Small intestine (tissue), 16 donors: Measurements from ENCODE around the gene NAPSA. TPM values are rescaled to one million over a fixed set of nuclear protein-coding genes. Genes with fewer than 3 reads are reported as not detected.
A peak's percentile ranks its signal among the peaks of the same experiment; 100 is the strongest.

Experiments
- DNase-seq, 2 donors: peaks; one replicate each; pipeline versions ENCODE4 v3.0.0 to v3.0.0-alpha.2; 2013
- FAIRE-seq: peaks from 2 replicates; lab custom pipeline; 2012; peaks lifted over from hg19 to GRCh38; lab: Jason Lieb, UNC
- H3K27ac ChIP-seq, 3 donors: one replicate each; pipeline ENCODE4 v1.5.1; 2013; ENCODE audit warnings: low read length in 2 of 3, mild to moderate bottlenecking in 2 of 3, control low read depth in 1 of 3, inconsistent platforms in 1 of 3, low read depth in 1 of 3, moderate library complexity in 1 of 3
- H3K27me3 ChIP-seq, 3 donors: one replicate each; pipeline ENCODE4 v1.6.1; 2013; ENCODE audit warnings: low read length in 3 of 3, inconsistent platforms in 1 of 3; ENCODE audit not compliant: control insufficient read depth in 3 of 3, insufficient read depth in 3 of 3
- H3K36me3 ChIP-seq, 3 donors: one replicate each; pipeline ENCODE4 v1.6.1; 2013; ENCODE audit warnings: low read length in 3 of 3, inconsistent platforms in 1 of 3, low read depth in 1 of 3, mild to moderate bottlenecking in 1 of 3, moderate library complexity in 1 of 3; ENCODE audit not compliant: control insufficient read depth in 3 of 3, insufficient read depth in 2 of 3
- H3K4me1 ChIP-seq, 3 donors: one replicate each; pipeline ENCODE4 v1.6.1; 2013; ENCODE audit warnings: low read length in 2 of 3, inconsistent platforms in 1 of 3, low read depth in 1 of 3, mild to moderate bottlenecking in 1 of 3, moderate library complexity in 1 of 3; ENCODE audit not compliant: control insufficient read depth in 3 of 3, insufficient read depth in 2 of 3
- H3K4me3 ChIP-seq, 3 donors: one replicate each; pipeline ENCODE4 v1.5.1; 2013; ENCODE audit warnings: low read length in 3 of 3, control low read depth in 1 of 3, inconsistent platforms in 1 of 3, low read depth in 1 of 3, mild to moderate bottlenecking in 1 of 3, moderate library complexity in 1 of 3
- H3K9me3 ChIP-seq, 2 donors: one replicate each; pipeline ENCODE4 v1.6.1; 2013; ENCODE audit warnings: low read depth in 1 of 2, low read length in 1 of 2; ENCODE audit not compliant: control insufficient read depth in 2 of 2, insufficient read depth in 1 of 2
- WGBS, 3 donors: extraction: QIAGEN DNeasy Blood & Tissue Kit; methylation state at CpG; one replicate each; pipeline ENCODE4 v1.1.7; 2013; 5-methylcytosine and 5-hydroxymethylcytosine counted together
- long read RNA-seq, 10 donors: transcript quantifications; one replicate each; lab custom pipeline, GENCODE V29; 2026
- polyA plus RNA-seq, 4 donors: library from polyadenylated mRNA; stranded (reverse) in 3 of 4; unstranded in 1 of 4; fragments of 200-250 nt in 3 of 4; fragments of 120-200 nt in 1 of 4; gene quantifications; one replicate each; pipeline versions ENCODE4 v1.2.1 to v1.2.3, GENCODE V29; 2013
- donor health status: healthy with polysubstance abuse.
- donor health status: control.
- donor health status: control.
- donor health status: Bipolar disorder and iron deficiency.
- donor health status: healthy.

The NAPSA gene
- 1 to 10 TPM; 1.8 to 9.6 (median 5.2) TPM for polyA plus RNA-seq
- long read RNA-seq, donor 1: 0 reads
- long read RNA-seq, donor 2: 0 reads
- long read RNA-seq, donor 3, partial matches to known transcripts: 0 of 1 reads
- long read RNA-seq, donor 3, other reads (novel, unspliced or antisense): 0 of 1 reads
- long read RNA-seq, donor 4: 0 reads
- long read RNA-seq, donor 5: 0 reads
- long read RNA-seq, donor 6: 0 reads
- long read RNA-seq, donor 7: 0 reads
- long read RNA-seq, donor 8: 0 reads
- long read RNA-seq, donor 9: 0 reads
- long read RNA-seq, donor 10: 0 reads

DNA sequence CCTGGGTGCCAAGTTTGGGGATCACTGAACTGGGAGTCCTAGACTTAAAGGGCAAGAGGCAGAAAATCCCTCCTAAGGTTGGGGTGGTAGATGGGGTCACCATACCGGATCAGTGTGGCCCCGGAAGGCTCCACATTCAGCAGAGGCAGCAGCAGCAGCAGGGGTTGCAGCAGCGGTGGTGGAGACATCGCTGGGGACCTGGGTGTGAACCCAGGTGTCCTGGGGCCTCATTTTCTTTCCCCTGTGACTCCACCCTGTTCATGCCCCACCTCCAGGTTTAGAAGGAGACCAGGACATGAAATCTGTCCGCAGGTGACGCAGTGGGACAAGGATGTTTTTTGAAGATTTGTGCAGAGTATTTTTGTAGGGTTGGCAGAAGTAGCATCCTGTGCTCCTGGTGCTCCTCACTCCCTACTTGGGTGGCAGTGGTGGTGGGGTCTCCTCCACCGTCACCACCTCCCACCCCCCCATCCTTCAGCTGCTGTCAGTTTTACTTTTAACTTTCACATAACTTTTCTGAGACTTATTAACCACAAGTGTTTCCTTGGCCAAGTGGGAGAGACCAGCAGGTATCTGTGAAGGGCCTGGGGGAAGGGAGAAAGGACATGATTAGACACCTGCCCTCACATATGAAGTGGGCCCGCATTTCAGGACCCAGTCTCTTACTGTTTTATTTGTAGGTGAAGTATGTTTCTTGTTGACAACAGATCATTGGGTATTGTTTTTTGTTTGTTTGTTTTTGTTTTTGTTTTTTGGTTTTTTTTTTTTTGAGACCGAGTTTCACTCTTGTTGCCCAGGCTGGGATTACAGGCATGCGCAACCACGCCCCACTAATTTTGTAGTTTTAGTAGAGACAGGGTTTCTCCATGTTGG, at the start of gene NAPSA:
TSS of gene NAPSA (minus strand) at position 206 of the 873 bp plus-strand sequence. CDS start at position 188, 18 bp downstream.
- FAIRE-seq (no peak), DNase-seq (no peak)
- WGBS, 3 donors: 73 to 79% (median 74%) methylated on average over 11 of the region's 11 CpGs
- Histone ChIP-seq H3K36me3 (no peaks in the 10 kb centered on the region), H3K4me1 (peaks cover 0 to 2% (median 2%) of the 10 kb centered on the region in 3 donors), H3K27ac (no peak within 1 kb of the TSS), H3K9me3 (no peaks in the 10 kb centered on the region), H3K27me3 (no peaks in the 10 kb centered on the region), H3K4me3 (no peak within 1 kb of the TSS)

- DNase-seq: no peak
- Histone ChIP-seq H3K4me1 (peaks cover 0 to 41% (median 4%) of the 10 kb centered on the region in 3 donors), H3K9me3 (no peaks in the 10 kb centered on the region), H3K27ac (no peak overlapping the region), H3K4me3 (no peak overlapping the region), H3K27me3 (peaks cover 0 to 10% (median 0%) of the 10 kb centered on the region in 3 donors), H3K36me3 (peaks cover 0 to 28% (median 0%) of the 10 kb centered on the region in 3 donors)
- WGBS, 3 donors: 93 to 97% (median 96%) methylated on average over 19 to 21 of the region's 21 CpGs
- no peak for FAIRE-seq
Observed at GRCh38 chr19:50413531-50413930, 48.1 kb upstream of the NAPSA start.

- peaks cover 0 to 31% (median 0%) of the 10 kb centered on the region in 3 donors for H3K36me3 ChIP-seq
- no peak for DNase-seq
- WGBS, 3 donors: 95 to 97% (median 95%) methylated on average over 11 to 13 of the region's 13 CpGs
- H3K27ac ChIP-seq: no peak overlapping the region
- no peak overlapping the region for H3K4me3 ChIP-seq
- peaks cover 0 to 6% (median 0%) of the 10 kb centered on the region in 3 donors for H3K27me3 ChIP-seq
- peaks cover 0 to 41% (median 4%) of the 10 kb centered on the region in 3 donors for H3K4me1 ChIP-seq
- FAIRE-seq: no peak
- no peaks in the 10 kb centered on the region for H3K9me3 ChIP-seq
Observed at GRCh38 chr19:50413096-50413495, 47.7 kb upstream of the NAPSA start.

- H3K27me3 ChIP-seq: no peaks in the 10 kb centered on the region
- FAIRE-seq: no peak
- no peak for DNase-seq
- H3K9me3 ChIP-seq: no peaks in the 10 kb centered on the region
- WGBS, 3 donors: 87 to 98% (median 94%) methylated on average over 2 of the region's 2 CpGs
- no peak overlapping the region for H3K27ac ChIP-seq
- H3K36me3 ChIP-seq: peaks cover 0 to 31% (median 0%) of the 10 kb centered on the region in 3 donors
- peaks cover 0 to 40% (median 4%) of the 10 kb centered on the region in 3 donors for H3K4me1 ChIP-seq
- no peak overlapping the region for H3K4me3 ChIP-seq
Observed at GRCh38 chr19:50412419-50412818, 47.0 kb upstream of the NAPSA start.

DNA sequence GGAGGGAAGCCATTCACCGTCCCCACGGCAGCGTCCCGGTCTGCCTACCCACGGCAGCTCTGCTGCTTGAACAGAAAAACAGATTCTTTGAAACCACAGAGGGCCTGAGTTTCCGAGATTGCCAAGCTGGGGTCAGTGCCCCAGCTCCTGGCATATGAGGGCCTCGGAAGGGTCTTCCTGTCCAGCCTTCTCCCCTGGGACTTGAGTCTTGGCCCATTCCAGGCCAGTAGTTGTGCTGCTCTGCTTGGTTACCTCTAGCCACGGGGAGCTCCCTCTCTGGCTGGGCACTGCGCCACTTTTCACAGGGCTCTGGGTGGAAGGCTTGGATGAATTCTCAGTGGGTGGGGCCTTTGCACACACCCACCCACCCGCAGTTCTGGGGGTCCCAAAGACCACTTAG, 44.7 kb upstream of the NAPSA start:
- no peaks in the 10 kb centered on the region for H3K27me3 ChIP-seq
- peak overlapping the region in 1 of 3 donors; percentile 29 for H3K27ac ChIP-seq
- DNase-seq (no peak), FAIRE-seq (no peak)
- H3K9me3 ChIP-seq: no peaks in the 10 kb centered on the region
- H3K4me1 ChIP-seq: peaks cover 0 to 22% (median 4%) of the 10 kb centered on the region in 3 donors
- H3K36me3 ChIP-seq: peaks cover 0 to 49% (median 0%) of the 10 kb centered on the region in 3 donors
- H3K4me3 ChIP-seq: no peak overlapping the region
- 77 to 83% (median 78%) methylated on average over 10 of the region's 10 CpGs for WGBS, 3 donors

DNA sequence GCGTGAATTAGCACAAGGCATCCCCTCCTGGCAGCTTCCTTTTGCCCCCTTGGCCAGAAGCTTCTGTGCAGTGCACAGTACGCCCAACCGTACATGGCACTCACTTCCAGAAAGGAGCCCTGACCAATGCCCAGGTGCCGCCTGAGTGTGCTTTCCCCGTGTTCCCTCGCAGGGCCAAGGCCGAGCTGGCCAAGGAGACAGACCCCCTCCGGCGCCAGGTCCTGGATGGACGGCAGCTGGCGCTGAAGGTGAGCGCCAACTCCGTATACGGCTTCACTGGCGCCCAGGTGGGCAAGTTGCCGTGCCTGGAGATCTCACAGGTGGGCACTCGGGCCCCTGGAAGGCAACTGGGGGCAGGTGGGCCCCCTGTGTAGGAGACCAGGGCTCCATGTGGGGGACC, 43.9 kb upstream of the NAPSA start:
- DNase-seq (no peak), FAIRE-seq (no peak)
- no peak overlapping the region for H3K27ac ChIP-seq
- H3K27me3 ChIP-seq: no peaks in the 10 kb centered on the region
- H3K4me1 ChIP-seq: peaks cover 0 to 14% (median 4%) of the 10 kb centered on the region in 3 donors
- 96 to 97% (median 96%) methylated on average over 17 of the region's 17 CpGs for WGBS, 3 donors
- no peak overlapping the region for H3K4me3 ChIP-seq
- H3K36me3 ChIP-seq: peaks cover 0 to 49% (median 0%) of the 10 kb centered on the region in 3 donors
- no peaks in the 10 kb centered on the region for H3K9me3 ChIP-seq

GRCh38 chr19:50406829-50407228, 41.4 kb upstream of the NAPSA start:
- H3K27me3 ChIP-seq: no peaks in the 10 kb centered on the region
- FAIRE-seq: no peak
- no peak overlapping the region for H3K4me3 ChIP-seq
- no peak overlapping the region for H3K27ac ChIP-seq
- H3K36me3 ChIP-seq: peaks cover 0 to 61% (median 3%) of the 10 kb centered on the region in 3 donors
- H3K4me1 ChIP-seq: peaks cover 0 to 14% (median 4%) of the 10 kb centered on the region in 3 donors
- H3K9me3 ChIP-seq: no peaks in the 10 kb centered on the region
- 94 to 96% (median 95%) methylated on average over 19 of the region's 19 CpGs for WGBS, 3 donors
- DNase-seq: no peak

- DNase-seq (no peak), FAIRE-seq (no peak)
- H3K4me1 ChIP-seq: peaks cover 0 to 12% (median 4%) of the 10 kb centered on the region in 3 donors
- peaks cover 0 to 66% (median 3%) of the 10 kb centered on the region in 3 donors for H3K36me3 ChIP-seq
- H3K27ac ChIP-seq: no peak overlapping the region
- no peaks in the 10 kb centered on the region for H3K9me3 ChIP-seq
- no peaks in the 10 kb centered on the region for H3K27me3 ChIP-seq
- WGBS, 3 donors: 90 to 92% (median 90%) methylated on average over 21 to 22 of the region's 22 CpGs
- no peak overlapping the region for H3K4me3 ChIP-seq
Observed at GRCh38 chr19:50406156-50406820, 40.8 kb upstream of the NAPSA start.
